ENCODE data around the gene CCDC148. TPM values are rescaled to one million over a fixed set of nuclear protein-coding genes. Genes with fewer than 3 reads are reported as not detected.

CCDC148 gene
- total RNA-seq, 1 experiment from 2014 or later, result 2.1 TPM

GRCh38 chr2:158385646-158386045, 70.9 kb downstream of the CCDC148 start (continued):
- TF ChIP-seq FOXP4 (CRISPR knock-in tag; IDR thresholded peaks at IDR 0.05) (no peak), SP1 (CRISPR knock-in tag; conservative IDR thresholded peaks at IDR 0.05) (no peak), PREB (CRISPR knock-in tag; IDR thresholded peaks at IDR 0.05; ENCODE audit: borderline replicate concordance) (no peak)

- H3K9me3 Mint-ChIP-seq, result peaks cover 16% of the 10 kb centered on the region
- ATAC-seq (no peak), DNase-seq (ENCODE audit: low spot score) (no peak)
- H3K36me3 Mint-ChIP-seq, result 0 out of 2 replicates have a peak, but pooled peaks cover 2% of the 10 kb centered on the region
- ChIA-PET POLR2A (no interaction called here), CTCF (no interaction called here)
- H3K27me3 Mint-ChIP-seq (ENCODE audit: low read depth), result peaks cover 4% of the 10 kb centered on the region
- no peaks in the 10 kb centered on the region for H3K4me1 Mint-ChIP-seq
- H3K4me3 Mint-ChIP-seq, result no peak overlapping the region
- H3K27ac Mint-ChIP-seq, result no peak overlapping the region
- TF ChIP-seq NR1H2 (CRISPR knock-in tag; IDR thresholded peaks at IDR 0.05) (no peak), ARID4B (CRISPR knock-in tag; IDR thresholded peaks at IDR 0.05; ENCODE audit: borderline replicate concordance) (no peak), ETV6 (CRISPR knock-in tag; IDR thresholded peaks at IDR 0.05) (no peak), IRF2 (CRISPR knock-in tag; IDR thresholded peaks at IDR 0.05; ENCODE audit: borderline replicate concordance, low read depth) (no peak), ZNF425 (CRISPR knock-in tag; conservative IDR thresholded peaks at IDR 0.05) (no peak), KAT7 (CRISPR knock-in tag; IDR thresholded peaks at IDR 0.05; ENCODE audit: borderline replicate concordance) (no peak), TCF7 (CRISPR knock-in tag; IDR thresholded peaks at IDR 0.05; ENCODE audit: low read depth) (no peak), PRRX2 (CRISPR knock-in tag; IDR thresholded peaks at IDR 0.05) (no peak), FOXJ3 (CRISPR knock-in tag; IDR thresholded peaks at IDR 0.05; ENCODE audit: borderline replicate concordance) (no peak), JAZF1 (CRISPR knock-in tag; IDR thresholded peaks at IDR 0.05) (no peak), NR2C2 (CRISPR knock-in tag; IDR thresholded peaks at IDR 0.05) (no peak)
- TF ChIP-seq, protein P1, sequence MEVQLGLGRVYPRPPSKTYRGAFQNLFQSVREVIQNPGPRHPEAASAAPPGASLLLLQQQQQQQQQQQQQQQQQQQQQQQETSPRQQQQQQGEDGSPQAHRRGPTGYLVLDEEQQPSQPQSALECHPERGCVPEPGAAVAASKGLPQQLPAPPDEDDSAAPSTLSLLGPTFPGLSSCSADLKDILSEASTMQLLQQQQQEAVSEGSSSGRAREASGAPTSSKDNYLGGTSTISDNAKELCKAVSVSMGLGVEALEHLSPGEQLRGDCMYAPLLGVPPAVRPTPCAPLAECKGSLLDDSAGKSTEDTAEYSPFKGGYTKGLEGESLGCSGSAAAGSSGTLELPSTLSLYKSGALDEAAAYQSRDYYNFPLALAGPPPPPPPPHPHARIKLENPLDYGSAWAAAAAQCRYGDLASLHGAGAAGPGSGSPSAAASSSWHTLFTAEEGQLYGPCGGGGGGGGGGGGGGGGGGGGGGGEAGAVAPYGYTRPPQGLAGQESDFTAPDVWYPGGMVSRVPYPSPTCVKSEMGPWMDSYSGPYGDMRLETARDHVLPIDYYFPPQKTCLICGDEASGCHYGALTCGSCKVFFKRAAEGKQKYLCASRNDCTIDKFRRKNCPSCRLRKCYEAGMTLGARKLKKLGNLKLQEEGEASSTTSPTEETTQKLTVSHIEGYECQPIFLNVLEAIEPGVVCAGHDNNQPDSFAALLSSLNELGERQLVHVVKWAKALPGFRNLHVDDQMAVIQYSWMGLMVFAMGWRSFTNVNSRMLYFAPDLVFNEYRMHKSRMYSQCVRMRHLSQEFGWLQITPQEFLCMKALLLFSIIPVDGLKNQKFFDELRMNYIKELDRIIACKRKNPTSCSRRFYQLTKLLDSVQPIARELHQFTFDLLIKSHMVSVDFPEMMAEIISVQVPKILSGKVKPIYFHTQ (CRISPR knock-in tag; IDR thresholded peaks at IDR 0.05), result no peak
- TF ChIP-seq, protein P2, sequence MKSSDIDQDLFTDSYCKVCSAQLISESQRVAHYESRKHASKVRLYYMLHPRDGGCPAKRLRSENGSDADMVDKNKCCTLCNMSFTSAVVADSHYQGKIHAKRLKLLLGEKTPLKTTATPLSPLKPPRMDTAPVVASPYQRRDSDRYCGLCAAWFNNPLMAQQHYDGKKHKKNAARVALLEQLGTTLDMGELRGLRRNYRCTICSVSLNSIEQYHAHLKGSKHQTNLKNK (CRISPR knock-in tag; IDR thresholded peaks at IDR 0.05), result no peak
- TF ChIP-seq, protein P3, sequence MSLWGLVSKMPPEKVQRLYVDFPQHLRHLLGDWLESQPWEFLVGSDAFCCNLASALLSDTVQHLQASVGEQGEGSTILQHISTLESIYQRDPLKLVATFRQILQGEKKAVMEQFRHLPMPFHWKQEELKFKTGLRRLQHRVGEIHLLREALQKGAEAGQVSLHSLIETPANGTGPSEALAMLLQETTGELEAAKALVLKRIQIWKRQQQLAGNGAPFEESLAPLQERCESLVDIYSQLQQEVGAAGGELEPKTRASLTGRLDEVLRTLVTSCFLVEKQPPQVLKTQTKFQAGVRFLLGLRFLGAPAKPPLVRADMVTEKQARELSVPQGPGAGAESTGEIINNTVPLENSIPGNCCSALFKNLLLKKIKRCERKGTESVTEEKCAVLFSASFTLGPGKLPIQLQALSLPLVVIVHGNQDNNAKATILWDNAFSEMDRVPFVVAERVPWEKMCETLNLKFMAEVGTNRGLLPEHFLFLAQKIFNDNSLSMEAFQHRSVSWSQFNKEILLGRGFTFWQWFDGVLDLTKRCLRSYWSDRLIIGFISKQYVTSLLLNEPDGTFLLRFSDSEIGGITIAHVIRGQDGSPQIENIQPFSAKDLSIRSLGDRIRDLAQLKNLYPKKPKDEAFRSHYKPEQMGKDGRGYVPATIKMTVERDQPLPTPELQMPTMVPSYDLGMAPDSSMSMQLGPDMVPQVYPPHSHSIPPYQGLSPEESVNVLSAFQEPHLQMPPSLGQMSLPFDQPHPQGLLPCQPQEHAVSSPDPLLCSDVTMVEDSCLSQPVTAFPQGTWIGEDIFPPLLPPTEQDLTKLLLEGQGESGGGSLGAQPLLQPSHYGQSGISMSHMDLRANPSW (CRISPR knock-in tag; conservative IDR thresholded peaks at IDR 0.05; ENCODE audit: low read depth), result no peak
- TF ChIP-seq, protein P4, sequence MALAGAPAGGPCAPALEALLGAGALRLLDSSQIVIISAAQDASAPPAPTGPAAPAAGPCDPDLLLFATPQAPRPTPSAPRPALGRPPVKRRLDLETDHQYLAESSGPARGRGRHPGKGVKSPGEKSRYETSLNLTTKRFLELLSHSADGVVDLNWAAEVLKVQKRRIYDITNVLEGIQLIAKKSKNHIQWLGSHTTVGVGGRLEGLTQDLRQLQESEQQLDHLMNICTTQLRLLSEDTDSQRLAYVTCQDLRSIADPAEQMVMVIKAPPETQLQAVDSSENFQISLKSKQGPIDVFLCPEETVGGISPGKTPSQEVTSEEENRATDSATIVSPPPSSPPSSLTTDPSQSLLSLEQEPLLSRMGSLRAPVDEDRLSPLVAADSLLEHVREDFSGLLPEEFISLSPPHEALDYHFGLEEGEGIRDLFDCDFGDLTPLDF (CRISPR knock-in tag; IDR thresholded peaks at IDR 0.05), result no peak
Measured at GRCh38 chr2:158381978-158382377, 74.6 kb downstream of the CCDC148 start.
